Endodermal cell (in vitro differentiated cells): ENCODE results near the gene RTEL1. TPM values are rescaled to one million over a fixed set of nuclear protein-coding genes. Genes with fewer than 3 reads are reported as not detected.
A peak's percentile ranks its signal among the peaks of the same experiment; 100 is the strongest.

ENCODE experiments used
- DNase-seq: peaks from one replicate; pipeline ENCODE4 v3.0.0-alpha.2; 2017
- H3K27ac ChIP-seq: 2 replicates; pipeline ENCODE4 v1.5.1; 2013; ENCODE audit warnings: mild to moderate bottlenecking, low read depth, low read length, moderate library complexity
- H3K27me3 ChIP-seq: 2 replicates; pipeline ENCODE4 v1.6.1; 2013; ENCODE audit warnings: mild to moderate bottlenecking, low read length, moderate library complexity; ENCODE audit not compliant: insufficient read depth, control insufficient read depth, poor library complexity, severe bottlenecking
- H3K36me3 ChIP-seq: 2 replicates; pipeline ENCODE4 v1.7.0; 2013; ENCODE audit warnings: mild to moderate bottlenecking, low read length, moderate library complexity; ENCODE audit not compliant: control insufficient read depth, insufficient read depth
- H3K4me1 ChIP-seq: one replicate; pipeline ENCODE4 v1.7.0; 2013; ENCODE audit warnings: low read length; ENCODE audit not compliant: control insufficient read depth, insufficient read depth
- H3K4me3 ChIP-seq: 2 replicates; pipeline ENCODE4 v1.5.1; 2013; ENCODE audit warnings: mild to moderate bottlenecking, low read length, moderate library complexity
- H3K9ac ChIP-seq: 2 replicates; pipeline ENCODE4 v1.6.1; 2013; ENCODE audit warnings: mild to moderate bottlenecking, low read length, moderate library complexity; ENCODE audit not compliant: poor library complexity, severe bottlenecking; ENCODE audit errors: extremely low read depth
- H3K9me3 ChIP-seq: 2 replicates; pipeline ENCODE4 v1.6.1; 2013; ENCODE audit warnings: mild to moderate bottlenecking, low read length, moderate library complexity; ENCODE audit not compliant: control insufficient read depth
- H3K27ac Mint-ChIP-seq: 2 replicates; pipeline ENCODE4 v1.8.0; 2020; ENCODE audit warnings: mixed read lengths
- H3K27me3 Mint-ChIP-seq: 2 replicates; pipeline ENCODE4 v1.8.0; 2021; ENCODE audit warnings: mild to moderate bottlenecking, mixed read lengths; ENCODE audit not compliant: insufficient read depth
- H3K36me3 Mint-ChIP-seq: 2 replicates; pipeline ENCODE4 v1.8.0; 2020; ENCODE audit warnings: low read depth, mixed read lengths
- H3K4me1 Mint-ChIP-seq: 2 replicates; pipeline ENCODE4 v1.8.0; 2020; ENCODE audit warnings: mixed read lengths
- H3K4me3 Mint-ChIP-seq: 2 replicates; pipeline ENCODE4 v1.8.0; 2020; ENCODE audit warnings: mild to moderate bottlenecking, moderate library complexity, mixed read lengths
- H3K9me3 Mint-ChIP-seq: 2 replicates; pipeline ENCODE4 v1.8.0; 2020; ENCODE audit warnings: mild to moderate bottlenecking, mixed read lengths
- WGBS, 2 experiments: methylation state at CpG; one replicate each; pipeline versions ENCODE4 v1.1.5 to v1.1.7; 2013; ENCODE audit warnings: missing lambda C conversion rate in 2 of 2, mixed read lengths in 1 of 2; ENCODE audit not compliant: insufficient coverage in 1 of 2, insufficient read length in 1 of 2; 5-methylcytosine and 5-hydroxymethylcytosine counted together
- total RNA-seq, 2 donors: library from RNA; stranded (reverse); fragmentation: NEBNext Ultra II Directional in 1 of 2; extraction: Animal tissue kit (Norgen Biotek cat#: 25700) in 1 of 2; gene quantifications; 2 replicates in 1 of 2; 3 replicates in 1 of 2; pipeline ENCODE4 v1.2.1, GENCODE V29; 2021
- TF ChIP-seq, protein P1 (sequence below): fragments of 200-600 bp; sonication (generic); conservative IDR thresholded peaks from 2 replicates; pipeline ENCODE4 v1.5.0; 2021; ENCODE audit warnings: antibody characterized with exemption, mild to moderate bottlenecking

RTEL1 gene
- total RNA-seq, 2 donors from 2014 or later, result 33.9 to 36.7 TPM

DNA sequence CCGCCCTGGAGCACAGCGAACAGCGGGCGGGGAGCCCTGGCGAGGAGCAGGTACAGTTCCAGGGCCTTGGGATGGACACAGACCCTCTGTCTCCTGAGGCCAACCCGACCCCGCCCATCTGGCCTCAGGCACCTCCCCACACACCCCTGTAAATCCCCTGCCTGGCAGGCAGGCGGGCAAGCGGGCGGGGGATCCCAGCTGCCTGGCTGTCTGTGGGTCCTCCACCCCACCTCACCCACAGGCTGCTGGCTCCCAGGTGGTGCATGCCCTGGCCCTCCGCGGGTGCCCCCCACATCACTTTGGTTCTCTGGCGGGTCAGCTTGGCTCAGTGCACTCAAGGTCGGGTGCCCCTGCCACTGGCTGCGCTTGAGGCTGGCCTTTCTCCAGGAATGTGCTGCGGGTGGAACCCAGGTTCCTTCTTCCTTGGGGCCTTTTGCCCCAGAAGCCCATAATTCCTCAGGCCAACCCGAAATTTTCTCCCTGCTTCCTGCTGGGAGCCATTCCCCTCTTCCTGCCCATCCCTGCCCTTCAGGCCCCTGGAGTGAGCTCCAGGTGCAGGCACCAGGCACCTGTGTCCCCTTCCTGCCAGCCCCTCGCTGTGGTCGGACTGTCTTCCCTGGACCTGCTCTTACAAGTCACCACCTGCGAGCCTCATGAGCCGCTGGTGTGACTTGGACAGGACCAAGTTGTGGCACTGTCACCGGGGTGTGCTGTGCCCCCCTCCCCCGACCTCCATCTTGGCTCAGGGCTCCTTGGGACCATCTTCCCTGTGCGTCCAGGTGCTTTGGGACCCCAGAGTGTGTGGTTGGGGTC lies 33.0 kb downstream of the RTEL1 start:
- H3K9me3 ChIP-seq, result no peaks in the 10 kb centered on the region
- WGBS, 2 experiments, result 93 to 94% methylated on average over 15 to 24 of the region's 24 CpGs
- no peaks in the 10 kb centered on the region for H3K4me1 ChIP-seq
- peaks cover 10% of the 10 kb centered on the region for H3K36me3 Mint-ChIP-seq
- H3K36me3 ChIP-seq, result no peaks in the 10 kb centered on the region
- H3K4me3 ChIP-seq, result no peak overlapping the region
- no peak overlapping the region for H3K4me3 Mint-ChIP-seq
- TF ChIP-seq, protein P1, sequence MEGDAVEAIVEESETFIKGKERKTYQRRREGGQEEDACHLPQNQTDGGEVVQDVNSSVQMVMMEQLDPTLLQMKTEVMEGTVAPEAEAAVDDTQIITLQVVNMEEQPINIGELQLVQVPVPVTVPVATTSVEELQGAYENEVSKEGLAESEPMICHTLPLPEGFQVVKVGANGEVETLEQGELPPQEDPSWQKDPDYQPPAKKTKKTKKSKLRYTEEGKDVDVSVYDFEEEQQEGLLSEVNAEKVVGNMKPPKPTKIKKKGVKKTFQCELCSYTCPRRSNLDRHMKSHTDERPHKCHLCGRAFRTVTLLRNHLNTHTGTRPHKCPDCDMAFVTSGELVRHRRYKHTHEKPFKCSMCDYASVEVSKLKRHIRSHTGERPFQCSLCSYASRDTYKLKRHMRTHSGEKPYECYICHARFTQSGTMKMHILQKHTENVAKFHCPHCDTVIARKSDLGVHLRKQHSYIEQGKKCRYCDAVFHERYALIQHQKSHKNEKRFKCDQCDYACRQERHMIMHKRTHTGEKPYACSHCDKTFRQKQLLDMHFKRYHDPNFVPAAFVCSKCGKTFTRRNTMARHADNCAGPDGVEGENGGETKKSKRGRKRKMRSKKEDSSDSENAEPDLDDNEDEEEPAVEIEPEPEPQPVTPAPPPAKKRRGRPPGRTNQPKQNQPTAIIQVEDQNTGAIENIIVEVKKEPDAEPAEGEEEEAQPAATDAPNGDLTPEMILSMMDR, result no peak
- no peak overlapping the region for H3K27ac Mint-ChIP-seq
- DNase-seq, result no peak
- H3K27me3 ChIP-seq, result no peaks in the 10 kb centered on the region
- no peak overlapping the region for H3K27ac ChIP-seq
- no peaks in the 10 kb centered on the region for H3K4me1 Mint-ChIP-seq
- H3K27me3 Mint-ChIP-seq, result no peaks in the 10 kb centered on the region
- no peak overlapping the region for H3K9ac ChIP-seq
- peaks cover 2% of the 10 kb centered on the region for H3K9me3 Mint-ChIP-seq

DNA sequence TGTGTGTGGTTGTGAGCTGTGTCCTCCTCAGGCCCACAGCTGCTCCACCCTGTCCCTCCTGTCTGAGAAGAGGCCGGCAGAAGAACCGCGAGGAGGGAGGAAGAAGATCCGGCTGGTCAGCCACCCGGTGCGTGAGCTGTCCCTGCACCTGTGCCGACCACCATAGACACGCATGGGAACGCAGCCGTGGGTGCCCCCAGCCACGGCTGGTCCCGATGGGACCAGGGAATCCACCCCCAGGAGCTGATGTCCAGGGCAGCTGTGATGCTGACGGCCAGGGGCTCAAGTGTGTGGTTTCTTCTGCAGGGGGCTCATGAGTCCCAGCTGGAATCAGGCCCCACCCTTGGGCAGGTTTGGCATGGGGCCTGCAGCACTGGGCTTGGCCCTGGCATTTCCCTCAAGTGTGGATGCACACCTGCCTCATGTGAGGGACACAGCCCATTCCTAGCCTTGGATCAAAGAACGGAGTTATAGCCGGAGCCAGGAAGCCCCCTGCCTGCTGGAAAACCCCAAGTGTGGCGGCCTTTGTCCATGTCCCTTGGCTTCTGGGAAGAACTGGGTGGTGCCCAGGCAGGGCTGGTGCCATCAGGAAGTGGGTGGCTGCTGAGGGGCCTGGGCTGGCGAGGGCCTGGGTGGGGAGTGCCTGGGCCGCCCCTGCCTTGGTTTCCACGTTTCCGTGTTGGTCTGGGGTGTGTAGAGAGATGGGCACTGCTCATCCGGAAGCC lies 33.8 kb downstream of the RTEL1 start:
- Mint-ChIP-seq H3K4me3 (no peak overlapping the region), H3K9me3 (peaks cover 2% of the 10 kb centered on the region), H3K27ac (no peak overlapping the region), H3K27me3 (no peaks in the 10 kb centered on the region), H3K4me1 (no peaks in the 10 kb centered on the region), H3K36me3 (peaks cover 10% of the 10 kb centered on the region)
- 96 to 97% methylated on average over 15 to 21 of the region's 21 CpGs for WGBS, 2 experiments
- H3K9me3 ChIP-seq, result no peaks in the 10 kb centered on the region
- TF ChIP-seq, protein P1, result no peak
- no peak for DNase-seq
- H3K36me3 ChIP-seq, result no peaks in the 10 kb centered on the region
- no peak overlapping the region for H3K27ac ChIP-seq
- no peaks in the 10 kb centered on the region for H3K4me1 ChIP-seq
- H3K4me3 ChIP-seq, result no peak overlapping the region
- no peak overlapping the region for H3K9ac ChIP-seq
- no peaks in the 10 kb centered on the region for H3K27me3 ChIP-seq

DNA sequence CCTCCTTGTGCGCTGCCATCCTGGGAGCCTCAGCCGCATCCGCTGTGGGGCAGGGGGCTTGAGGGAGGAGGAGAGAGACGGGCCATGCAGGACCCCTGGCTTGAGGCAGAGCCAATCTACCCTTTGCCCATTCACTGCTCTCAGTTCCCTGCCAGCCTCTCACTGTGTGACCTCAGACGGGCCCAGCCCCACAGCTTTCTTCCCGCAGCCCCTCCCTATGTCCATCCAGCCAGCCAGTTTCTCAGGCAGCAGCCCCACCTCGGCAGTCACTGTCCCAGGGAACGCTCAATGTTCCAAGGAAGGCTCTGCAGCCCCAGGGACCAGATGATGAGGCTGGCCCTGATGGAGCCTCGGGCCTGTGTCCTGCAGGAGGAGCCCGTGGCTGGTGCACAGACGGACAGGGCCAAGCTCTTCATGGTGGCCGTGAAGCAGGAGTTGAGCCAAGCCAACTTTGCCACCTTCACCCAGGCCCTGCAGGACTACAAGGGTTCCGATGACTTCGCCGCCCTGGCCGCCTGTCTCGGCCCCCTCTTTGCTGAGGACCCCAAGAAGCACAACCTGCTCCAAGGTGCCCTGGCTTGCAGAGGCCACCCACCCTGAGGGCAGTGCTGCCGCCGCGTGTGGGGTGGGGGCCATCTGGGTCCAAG lies 34.4 kb downstream of the RTEL1 start:
- Mint-ChIP-seq H3K4me3 (no peak overlapping the region), H3K9me3 (peaks cover 2% of the 10 kb centered on the region), H3K27me3 (no peaks in the 10 kb centered on the region), H3K36me3 (peaks cover 10% of the 10 kb centered on the region), H3K4me1 (no peaks in the 10 kb centered on the region), H3K27ac (peak overlapping the region; percentile 35)
- Histone ChIP-seq H3K36me3 (no peaks in the 10 kb centered on the region), H3K27ac (peak overlapping the region; percentile 11), H3K27me3 (no peaks in the 10 kb centered on the region), H3K4me3 (no peak overlapping the region), H3K4me1 (no peaks in the 10 kb centered on the region), H3K9ac (no peak overlapping the region), H3K9me3 (no peaks in the 10 kb centered on the region)
- 90 to 91% methylated on average over 8 to 20 of the region's 20 CpGs for WGBS, 2 experiments
- DNase-seq, result no peak
- TF ChIP-seq, protein P1, result no peak
